GM18520 (cell line): ENCODE data around the gene NIPA2.

Experiments used
- ATAC-seq: cut with Tn5 transposase; IDR thresholded peaks from one replicate; pipeline ENCODE4 v1.9.1; 2021; ENCODE audit not compliant: unreplicated experiment

The NIPA2 gene

GRCh38 chr15:22874966-22875365 is 36.5 kb downstream of the NIPA2 start:
- ATAC-seq = no peak

GRCh38 chr15:22877117-22877516 is 38.7 kb downstream of the NIPA2 start:
- ATAC-seq = no peak

GRCh38 chr15:22877607-22878006 is 39.1 kb downstream of the NIPA2 start:
- ATAC-seq = no peak

GRCh38 chr15:22878103-22878502 is 39.6 kb downstream of the NIPA2 start:
- ATAC-seq = no peak

GRCh38 chr15:22880068-22880980 is 41.9 kb downstream of the NIPA2 start:
- no peak for ATAC-seq

GRCh38 chr15:22880981-22881738 is 42.7 kb downstream of the NIPA2 start:
- ATAC-seq = no peak

GRCh38 chr15:22881739-22882440 is 43.4 kb downstream of the NIPA2 start:
- ATAC-seq = no peak

GRCh38 chr15:22883196-22883595 is 44.7 kb downstream of the NIPA2 start:
- ATAC-seq = no peak

- no peak for ATAC-seq
Observed at GRCh38 chr15:22884344-22884743, 45.9 kb downstream of the NIPA2 start.

- no peak for ATAC-seq
Observed at GRCh38 chr15:22885120-22885519, 46.7 kb downstream of the NIPA2 start.

- ATAC-seq = no peak
Observed at GRCh38 chr15:22887157-22887951, 48.9 kb downstream of the NIPA2 start.

GRCh38 chr15:22888120-22888859 is 49.8 kb downstream of the NIPA2 start:
- ATAC-seq = no peak

GRCh38 chr15:22889146-22889818 is 50.8 kb downstream of the NIPA2 start:
- ATAC-seq = no peak

- ATAC-seq = no peak
Observed at GRCh38 chr15:22890296-22890695, 51.8 kb downstream of the NIPA2 start.

GRCh38 chr15:22891426-22892210 is 53.2 kb downstream of the NIPA2 start:
- ATAC-seq = no peak

GRCh38 chr15:22892333-22892732 is 53.9 kb downstream of the NIPA2 start:
- ATAC-seq = no peak

GRCh38 chr15:22893081-22893480 is 54.6 kb downstream of the NIPA2 start:
- ATAC-seq = no peak

- no peak for ATAC-seq
Observed at GRCh38 chr15:22893881-22894280, 55.4 kb downstream of the NIPA2 start.
